GM23338 (cell line): ENCODE results near the gene KRT81.
A peak's percentile ranks its signal among the peaks of the same experiment; 100 is the strongest.

ENCODE experiments used
- CREB1 ChIP-seq: fragments of 250-450 bp; sonication (Bioruptor Pico); IDR thresholded peaks from 2 replicates; pipeline ENCODE4 v1.5.0; 2020; ENCODE audit warnings: low read depth, mild to moderate bottlenecking, moderate library complexity
- CTCF ChIP-seq, 2 experiments: fragments of 200-600 bp in 1 of 2; sonication (generic) in 1 of 2; conservative IDR thresholded peaks; 2 replicates each; pipeline versions ENCODE4 v1.5.1 to v1.6.1; 2016 to 2017; ENCODE audit warnings: antibody characterized with exemption in 2 of 2, low read depth in 2 of 2, mild to moderate bottlenecking in 2 of 2, moderate library complexity in 1 of 2
- ETS1 ChIP-seq: IDR thresholded peaks from 2 replicates; pipeline ENCODE4 v1.6.1; 2016; ENCODE audit warnings: antibody characterized with exemption
- EZH2 ChIP-seq: fragments of 200-600 bp; sonication (generic); IDR thresholded peaks from one replicate; pipeline ENCODE4 v1.8.0; 2017; ENCODE audit warnings: antibody characterized with exemption, mild to moderate bottlenecking, low read depth; ENCODE audit not compliant: unreplicated experiment
- EZH2phosphoT487 ChIP-seq: fragments of 200-600 bp; sonication (generic); IDR thresholded peaks from one replicate; pipeline ENCODE4 v1.8.1; 2018; ENCODE audit warnings: antibody characterized with exemption; ENCODE audit not compliant: unreplicated experiment
- JUNB ChIP-seq: IDR thresholded peaks from one replicate; pipeline ENCODE4 v1.6.1; 2016; ENCODE audit warnings: antibody characterized with exemption; ENCODE audit not compliant: unreplicated experiment
- POLR2AphosphoS5 ChIP-seq: IDR thresholded peaks from 2 replicates; pipeline ENCODE4 v1.6.1; 2016; ENCODE audit warnings: antibody characterized with exemption, low read depth
- REST ChIP-seq: IDR thresholded peaks from one replicate; pipeline ENCODE4 v1.6.1; 2018; ENCODE audit warnings: antibody characterized with exemption; ENCODE audit not compliant: unreplicated experiment
- ZNF114 ChIP-seq: fragments of 250-450 bp; sonication (Bioruptor Pico); IDR thresholded peaks from 2 replicates; pipeline ENCODE4 v1.5.0; 2020; ENCODE audit warnings: mild to moderate bottlenecking, moderate library complexity
- ZNF331 ChIP-seq: fragments of 250-450 bp; sonication (Bioruptor Pico); IDR thresholded peaks from 2 replicates; pipeline ENCODE4 v1.5.0; 2020; ENCODE audit warnings: low read depth, mild to moderate bottlenecking, moderate library complexity

GRCh38 chr12:52300796-52301691, 9.7 kb upstream of the KRT81 start:
- TF ChIP-seq CTCF (conservative IDR thresholded peaks at IDR 0.05; ENCODE audit: low read depth in 2 of 2) = no peak
- TF ChIP-seq REST = peak; percentile 80
- no peak for TF ChIP-seq POLR2AphosphoS5
- no peak for TF ChIP-seq EZH2
- TF ChIP-seq JUNB = no peak
- TF ChIP-seq CREB1 = no peak
- no peak for TF ChIP-seq ZNF114
- TF ChIP-seq ETS1 = no peak
- TF ChIP-seq ZNF331 (CRISPR knock-in tag) = no peak
- no peak for TF ChIP-seq EZH2phosphoT487
